GM23338 (cell line): ENCODE data around the gene PTH2. TPM values are rescaled to one million over a fixed set of nuclear protein-coding genes. Genes with fewer than 3 reads are reported as not detected.

Experiments used
- ATAC-seq: fragments of 200-7000 bp; cut with Tn5 transposase; 3 replicates; pipeline ENCODE4 v1.9.1; 2020
- DNase-seq: peaks from one replicate; pipeline ENCODE4 v3.0.0-alpha.2; 2015; ENCODE audit warnings: low spot score
- H2AFZ ChIP-seq: fragments of 200-600 bp; sonication (generic); 2 replicates; pipeline ENCODE4 v1.8.0; 2016; ENCODE audit warnings: antibody characterized with exemption, mild to moderate bottlenecking, moderate library complexity
- H3F3A ChIP-seq: fragments of 200-600 bp; sonication (generic); replicated peaks from 2 replicates; pipeline ENCODE4 v1.8.0; 2017; ENCODE audit warnings: antibody characterized with exemption, mixed run types, low read depth
- H3K27ac ChIP-seq: fragments of 200-600 bp; sonication (generic); 2 replicates; pipeline ENCODE4 v1.6.1; 2016; ENCODE audit warnings: low read depth
- H3K27me3 ChIP-seq: fragments of 200-600 bp; sonication (generic); 2 replicates; pipeline ENCODE4 v1.8.0; 2016; ENCODE audit warnings: mild to moderate bottlenecking, mixed run types, moderate library complexity; ENCODE audit not compliant: insufficient read depth
- H3K36me3 ChIP-seq: fragments of 200-600 bp; sonication (generic); 2 replicates; pipeline ENCODE4 v1.8.0; 2016; ENCODE audit warnings: mild to moderate bottlenecking; ENCODE audit not compliant: insufficient read depth
- H3K4me1 ChIP-seq: fragments of 200-600 bp; sonication (generic); 2 replicates; pipeline ENCODE4 v1.8.0; 2016; ENCODE audit warnings: mild to moderate bottlenecking, moderate library complexity; ENCODE audit not compliant: insufficient read depth
- H3K4me2 ChIP-seq: fragments of 200-600 bp; sonication (generic); 2 replicates; pipeline ENCODE4 v1.7.1; 2017; ENCODE audit warnings: mixed run types
- H3K4me3 ChIP-seq: fragments of 200-600 bp; sonication (generic); 2 replicates; pipeline ENCODE4 v1.6.1; 2016; ENCODE audit warnings: mixed run types
- H3K79me2 ChIP-seq: fragments of 200-600 bp; sonication (generic); replicated peaks from 2 replicates; pipeline ENCODE4 v1.8.0; 2017; ENCODE audit warnings: mild to moderate bottlenecking; ENCODE audit not compliant: insufficient read depth
- H3K9me2 ChIP-seq: fragments of 200-600 bp; sonication (generic); 2 replicates; pipeline ENCODE4 v1.8.0; 2017; ENCODE audit not compliant: insufficient read depth
- H4K20me1 ChIP-seq: fragments of 200-600 bp; sonication (generic); replicated peaks from 2 replicates; pipeline ENCODE4 v1.8.0; 2017; ENCODE audit warnings: mild to moderate bottlenecking; ENCODE audit not compliant: insufficient read depth
- H3K27ac Mint-ChIP-seq: 2 replicates; pipeline ENCODE4 v1.8.0; 2020; ENCODE audit warnings: inconsistent platforms, mild to moderate bottlenecking, moderate library complexity, mixed read lengths
- H3K27me3 Mint-ChIP-seq: 3 replicates; pipeline ENCODE4 v1.8.0; 2022; ENCODE audit warnings: low read depth, mild to moderate bottlenecking, moderate library complexity, mixed read lengths, inconsistent platforms; ENCODE audit not compliant: insufficient read depth, poor library complexity
- H3K36me3 Mint-ChIP-seq: 3 replicates; pipeline ENCODE4 v1.8.0; 2021; ENCODE audit warnings: low read depth, mild to moderate bottlenecking, inconsistent platforms, moderate library complexity, mixed read lengths
- H3K4me1 Mint-ChIP-seq: 3 replicates; pipeline ENCODE4 v1.8.0; 2020; ENCODE audit warnings: mild to moderate bottlenecking, inconsistent platforms, mixed read lengths
- H3K4me3 Mint-ChIP-seq: 3 replicates; pipeline ENCODE4 v1.8.0; 2021; ENCODE audit warnings: moderate library complexity, mild to moderate bottlenecking, inconsistent platforms, mixed read lengths
- H3K9me3 Mint-ChIP-seq: 3 replicates; pipeline ENCODE4 v1.8.0; 2020; ENCODE audit warnings: moderate library complexity, mild to moderate bottlenecking, inconsistent platforms, mixed read lengths
- JUNB ChIP-seq: IDR thresholded peaks from one replicate; pipeline ENCODE4 v1.6.1; 2016; ENCODE audit warnings: antibody characterized with exemption; ENCODE audit not compliant: unreplicated experiment
- NANOG ChIP-seq: IDR thresholded peaks from 2 replicates; pipeline ENCODE4 v1.6.1; 2016; ENCODE audit warnings: antibody characterized with exemption, borderline replicate concordance
- POLR2AphosphoS5 ChIP-seq: IDR thresholded peaks from 2 replicates; pipeline ENCODE4 v1.6.1; 2016; ENCODE audit warnings: antibody characterized with exemption, low read depth
- STAT1 ChIP-seq: IDR thresholded peaks from one replicate; pipeline ENCODE4 v1.6.1; 2016; ENCODE audit warnings: antibody characterized with exemption; ENCODE audit not compliant: unreplicated experiment
- polyA plus RNA-seq: library from polyadenylated mRNA; unstranded; fragments of >200 nt; fragmentation: Nextera tagmentation; extraction: Ambion mirVana; gene quantifications from 2 replicates; pipeline ENCODE4 v1.2.1, GENCODE V29; 2016
- total RNA-seq: library from RNA; depleted of rRNA; stranded (reverse); fragments of >200 nt; shearing (Covaris generic); gene quantifications from 2 replicates; pipeline ENCODE4 v1.2.3, GENCODE V29; 2014
- TF ChIP-seq, protein P1 (sequence below): fragments of 250-450 bp; sonication (Bioruptor Pico); IDR thresholded peaks from 2 replicates; pipeline ENCODE4 v1.5.0; 2020; ENCODE audit warnings: mild to moderate bottlenecking, moderate library complexity

The PTH2 gene
- total and polyA plus RNA-seq, 2 experiments from 2014 or later: 1.6 TPM; not detected in 1

DNA sequence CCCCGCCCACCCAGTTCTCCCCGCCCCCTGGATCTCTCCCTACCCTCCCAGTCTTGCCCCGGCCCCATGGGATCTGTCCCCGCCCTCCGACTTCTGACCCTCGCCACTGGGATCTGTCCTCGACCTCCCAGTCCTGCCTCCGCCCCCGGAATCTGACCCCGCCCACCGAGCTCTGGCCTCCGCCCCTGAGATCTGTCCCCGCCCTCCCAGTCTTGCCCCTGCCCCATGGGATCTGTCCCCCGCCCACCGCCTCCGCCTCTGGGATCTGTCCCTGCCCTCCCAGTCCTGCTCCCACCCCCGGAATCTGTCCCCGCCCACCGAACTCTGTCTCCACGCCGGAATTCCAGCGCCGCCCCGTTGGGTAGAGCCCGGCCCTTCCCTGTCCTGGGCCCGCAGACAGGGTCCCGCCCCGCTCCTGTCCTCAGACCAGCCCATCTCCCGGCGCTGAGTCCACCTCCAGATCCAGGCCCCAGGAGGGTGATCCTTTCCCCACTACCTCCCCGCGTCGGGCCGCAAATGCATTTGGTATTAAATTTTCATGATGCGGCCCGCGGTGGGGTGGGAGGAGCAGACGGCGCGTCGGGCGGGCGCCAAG lies 19.6 kb upstream of the PTH2 start:
- peak overlapping the region; percentile 93; the same call in 1 of the 2 replicates for H3K27ac ChIP-seq
- Mint-ChIP-seq H3K4me3 (peak overlapping the region; percentile 66), H3K9me3 (peaks cover 5% of the 10 kb centered on the region; the same call in 2 of the 3 replicates), H3K36me3 (peaks cover 20% of the 10 kb centered on the region; the same call in 2 of the 3 replicates), H3K27me3 (peaks cover 72% of the 10 kb centered on the region), H3K27ac (no peak overlapping the region; the same call in 1 of the 2 replicates), H3K4me1 (peaks cover 26% of the 10 kb centered on the region)
- peaks cover 41% of the 10 kb centered on the region for H3K27me3 ChIP-seq
- ATAC-seq (peak; percentile 61), DNase-seq (peak; percentile 100)
- peak overlapping the region; percentile 100 for H2AFZ ChIP-seq
- H4K20me1 ChIP-seq: no peaks in the 10 kb centered on the region
- H3K4me2 ChIP-seq: peak overlapping the region; percentile 99
- H3K4me1 ChIP-seq: peaks cover 14% of the 10 kb centered on the region
- no peaks in the 10 kb centered on the region; the same call in 1 of the 2 replicates for H3K36me3 ChIP-seq
- TF ChIP-seq, protein P1, sequence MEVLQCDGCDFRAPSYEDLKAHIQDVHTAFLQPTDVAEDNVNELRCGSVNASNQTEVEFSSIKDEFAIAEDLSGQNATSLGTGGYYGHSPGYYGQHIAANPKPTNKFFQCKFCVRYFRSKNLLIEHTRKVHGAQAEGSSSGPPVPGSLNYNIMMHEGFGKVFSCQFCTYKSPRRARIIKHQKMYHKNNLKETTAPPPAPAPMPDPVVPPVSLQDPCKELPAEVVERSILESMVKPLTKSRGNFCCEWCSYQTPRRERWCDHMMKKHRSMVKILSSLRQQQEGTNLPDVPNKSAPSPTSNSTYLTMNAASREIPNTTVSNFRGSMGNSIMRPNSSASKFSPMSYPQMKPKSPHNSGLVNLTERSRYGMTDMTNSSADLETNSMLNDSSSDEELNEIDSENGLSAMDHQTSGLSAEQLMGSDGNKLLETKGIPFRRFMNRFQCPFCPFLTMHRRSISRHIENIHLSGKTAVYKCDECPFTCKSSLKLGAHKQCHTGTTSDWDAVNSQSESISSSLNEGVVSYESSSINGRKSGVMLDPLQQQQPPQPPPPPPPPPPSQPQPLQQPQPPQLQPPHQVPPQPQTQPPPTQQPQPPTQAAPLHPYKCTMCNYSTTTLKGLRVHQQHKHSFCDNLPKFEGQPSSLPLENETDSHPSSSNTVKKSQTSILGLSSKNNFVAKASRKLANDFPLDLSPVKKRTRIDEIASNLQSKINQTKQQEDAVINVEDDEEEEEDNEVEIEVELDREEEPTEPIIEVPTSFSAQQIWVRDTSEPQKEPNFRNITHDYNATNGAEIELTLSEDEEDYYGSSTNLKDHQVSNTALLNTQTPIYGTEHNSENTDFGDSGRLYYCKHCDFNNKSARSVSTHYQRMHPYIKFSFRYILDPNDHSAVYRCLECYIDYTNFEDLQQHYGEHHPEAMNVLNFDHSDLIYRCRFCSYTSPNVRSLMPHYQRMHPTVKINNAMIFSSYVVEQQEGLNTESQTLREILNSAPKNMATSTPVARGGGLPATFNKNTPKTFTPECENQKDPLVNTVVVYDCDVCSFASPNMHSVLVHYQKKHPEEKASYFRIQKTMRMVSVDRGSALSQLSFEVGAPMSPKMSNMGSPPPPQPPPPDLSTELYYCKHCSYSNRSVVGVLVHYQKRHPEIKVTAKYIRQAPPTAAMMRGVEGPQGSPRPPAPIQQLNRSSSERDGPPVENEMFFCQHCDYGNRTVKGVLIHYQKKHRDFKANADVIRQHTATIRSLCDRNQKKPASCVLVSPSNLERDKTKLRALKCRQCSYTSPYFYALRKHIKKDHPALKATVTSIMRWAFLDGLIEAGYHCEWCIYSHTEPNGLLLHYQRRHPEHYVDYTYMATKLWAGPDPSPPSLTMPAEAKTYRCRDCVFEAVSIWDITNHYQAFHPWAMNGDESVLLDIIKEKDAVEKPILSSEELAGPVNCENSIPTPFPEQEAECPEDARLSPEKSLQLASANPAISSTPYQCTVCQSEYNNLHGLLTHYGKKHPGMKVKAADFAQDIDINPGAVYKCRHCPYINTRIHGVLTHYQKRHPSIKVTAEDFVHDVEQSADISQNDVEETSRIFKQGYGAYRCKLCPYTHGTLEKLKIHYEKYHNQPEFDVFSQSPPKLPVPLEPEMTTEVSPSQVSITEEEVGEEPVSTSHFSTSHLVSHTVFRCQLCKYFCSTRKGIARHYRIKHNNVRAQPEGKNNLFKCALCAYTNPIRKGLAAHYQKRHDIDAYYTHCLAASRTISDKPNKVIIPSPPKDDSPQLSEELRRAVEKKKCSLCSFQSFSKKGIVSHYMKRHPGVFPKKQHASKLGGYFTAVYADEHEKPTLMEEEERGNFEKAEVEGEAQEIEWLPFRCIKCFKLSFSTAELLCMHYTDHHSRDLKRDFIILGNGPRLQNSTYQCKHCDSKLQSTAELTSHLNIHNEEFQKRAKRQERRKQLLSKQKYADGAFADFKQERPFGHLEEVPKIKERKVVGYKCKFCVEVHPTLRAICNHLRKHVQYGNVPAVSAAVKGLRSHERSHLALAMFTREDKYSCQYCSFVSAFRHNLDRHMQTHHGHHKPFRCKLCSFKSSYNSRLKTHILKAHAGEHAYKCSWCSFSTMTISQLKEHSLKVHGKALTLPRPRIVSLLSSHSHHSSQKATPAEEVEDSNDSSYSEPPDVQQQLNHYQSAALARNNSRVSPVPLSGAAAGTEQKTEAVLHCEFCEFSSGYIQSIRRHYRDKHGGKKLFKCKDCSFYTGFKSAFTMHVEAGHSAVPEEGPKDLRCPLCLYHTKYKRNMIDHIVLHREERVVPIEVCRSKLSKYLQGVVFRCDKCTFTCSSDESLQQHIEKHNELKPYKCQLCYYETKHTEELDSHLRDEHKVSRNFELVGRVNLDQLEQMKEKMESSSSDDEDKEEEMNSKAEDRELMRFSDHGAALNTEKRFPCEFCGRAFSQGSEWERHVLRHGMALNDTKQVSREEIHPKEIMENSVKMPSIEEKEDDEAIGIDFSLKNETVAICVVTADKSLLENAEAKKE (CRISPR knock-in tag): no peak
- peak; percentile 52; the same call in 1 of the 2 replicates for TF ChIP-seq POLR2AphosphoS5
- no peaks in the 10 kb centered on the region for H3K9me2 ChIP-seq
- H3K79me2 ChIP-seq: no peaks in the 10 kb centered on the region
- H3F3A ChIP-seq: peaks cover 16% of the 10 kb centered on the region
- H3K4me3 ChIP-seq: peak overlapping the region; percentile 94

DNA sequence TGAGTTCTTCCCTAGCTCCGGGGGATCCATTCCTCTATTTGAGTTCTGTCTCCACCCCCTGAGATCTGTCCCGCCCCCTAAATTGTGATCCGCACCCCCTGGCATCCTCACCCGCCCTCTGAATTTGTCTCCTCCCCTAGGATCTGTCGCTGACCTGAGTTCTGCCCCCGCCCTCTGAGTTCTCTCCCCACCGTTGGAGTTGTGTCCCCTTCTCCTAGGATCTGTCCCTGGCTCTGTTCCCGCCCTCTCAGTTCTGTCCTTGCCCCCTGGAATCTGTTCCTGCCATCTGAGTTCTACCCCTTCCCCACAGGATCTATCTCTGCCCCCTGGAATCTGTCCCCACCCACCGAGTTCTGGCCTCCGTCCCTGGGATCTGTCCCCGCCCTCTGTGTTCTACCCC lies 19.1 kb upstream of the PTH2 start:
- Histone ChIP-seq H3K4me1 (peaks cover 13% of the 10 kb centered on the region), H4K20me1 (no peaks in the 10 kb centered on the region), H2AFZ (peak overlapping the region; percentile 90), H3K4me2 (peak overlapping the region; percentile 94), H3K79me2 (no peaks in the 10 kb centered on the region), H3F3A (peaks cover 16% of the 10 kb centered on the region), H3K9me2 (no peaks in the 10 kb centered on the region), H3K4me3 (peak overlapping the region; percentile 61), H3K36me3 (no peaks in the 10 kb centered on the region; the same call in 1 of the 2 replicates), H3K27ac (peak overlapping the region; percentile 76; the same call in 1 of the 2 replicates), H3K27me3 (peaks cover 46% of the 10 kb centered on the region)
- peak overlapping the region; percentile 66 for H3K4me3 Mint-ChIP-seq
- H3K27ac Mint-ChIP-seq: peak overlapping the region; percentile 32
- H3K36me3 Mint-ChIP-seq: peaks cover 15% of the 10 kb centered on the region; the same call in 2 of the 3 replicates
- peak; percentile 4 for ATAC-seq
- H3K9me3 Mint-ChIP-seq: peaks cover 5% of the 10 kb centered on the region; the same call in 2 of the 3 replicates
- H3K4me1 Mint-ChIP-seq: peaks cover 21% of the 10 kb centered on the region
- TF ChIP-seq NANOG (no peak), STAT1 (no peak), JUNB (no peak), POLR2AphosphoS5 (no peak)
- peak; percentile 86 for DNase-seq
- H3K27me3 Mint-ChIP-seq: peaks cover 72% of the 10 kb centered on the region
